Mesenchymal stem cell (in vitro differentiated cells and primary cell): ENCODE results near the gene ATG7.

Source experiments
- DNase-seq: peaks from one replicate; pipeline ENCODE4 v3.0.0-alpha.2; 2013
- H2AFZ ChIP-seq: one replicate; pipeline ENCODE4 v1.6.1; 2013; ENCODE audit warnings: low read depth, mild to moderate bottlenecking, control low read depth, inconsistent platforms, low read length, moderate library complexity
- H2AK5ac ChIP-seq: 2 replicates; pipeline ENCODE4 v1.6.1; 2013; ENCODE audit warnings: low read length, moderate library complexity, mild to moderate bottlenecking, inconsistent platforms; ENCODE audit not compliant: severe bottlenecking
- H2BK120ac ChIP-seq: one replicate; pipeline ENCODE4 v1.6.1; 2013; ENCODE audit warnings: low read depth, mild to moderate bottlenecking, inconsistent platforms, low read length, moderate library complexity
- H2BK12ac ChIP-seq, 2 experiments: one replicate each; pipeline ENCODE4 v1.6.1; 2013; ENCODE audit warnings: inconsistent platforms in 2 of 2, low read length in 2 of 2, mild to moderate bottlenecking in 2 of 2, moderate library complexity in 2 of 2, control low read depth in 1 of 2
- H2BK15ac ChIP-seq: one replicate; pipeline ENCODE4 v1.6.1; 2013; ENCODE audit warnings: mild to moderate bottlenecking, low read depth, inconsistent platforms; ENCODE audit not compliant: poor library complexity, severe bottlenecking
- H2BK5ac ChIP-seq: 2 replicates; pipeline ENCODE4 v1.6.1; 2013; ENCODE audit warnings: low read depth, mild to moderate bottlenecking, low read length, control low read depth, inconsistent platforms; ENCODE audit not compliant: poor library complexity, severe bottlenecking
- H3K14ac ChIP-seq, 2 experiments: one replicate each; pipeline ENCODE4 v1.6.1; 2013; ENCODE audit warnings: inconsistent platforms in 2 of 2, low read length in 2 of 2, control low read depth in 1 of 2, mild to moderate bottlenecking in 1 of 2, moderate library complexity in 1 of 2
- H3K18ac ChIP-seq, 2 experiments: one replicate each; pipeline ENCODE4 v1.6.1; 2013; ENCODE audit warnings: inconsistent platforms in 2 of 2, low read length in 2 of 2, control low read depth in 1 of 2, low read depth in 1 of 2, mild to moderate bottlenecking in 1 of 2
- H3K23ac ChIP-seq, 2 experiments: one replicate each; pipeline ENCODE4 v1.6.1; 2013; ENCODE audit warnings: inconsistent platforms in 2 of 2, low read length in 2 of 2, mild to moderate bottlenecking in 2 of 2, moderate library complexity in 2 of 2, control low read depth in 1 of 2
- H3K27ac ChIP-seq: 2 replicates; pipeline ENCODE4 v1.5.1; 2013; ENCODE audit warnings: mild to moderate bottlenecking, moderate library complexity, low read length, control low read depth, inconsistent platforms; ENCODE audit not compliant: poor library complexity, severe bottlenecking
- H3K27me3 ChIP-seq, 2 experiments: 2 replicates each; pipeline versions ENCODE4 v1.6.1 to v1.7.0; 2013; ENCODE audit warnings: low read length in 2 of 2, mild to moderate bottlenecking in 2 of 2, moderate library complexity in 2 of 2, control low read depth in 1 of 2, inconsistent platforms in 1 of 2; ENCODE audit not compliant: control insufficient read depth in 1 of 2, insufficient read depth in 1 of 2
- H3K36me3 ChIP-seq, 2 experiments: 2 replicates each; pipeline versions ENCODE4 v1.6.1 to v1.7.0; 2013; ENCODE audit warnings: low read length in 2 of 2, control low read depth in 1 of 2, inconsistent platforms in 1 of 2, low read depth in 1 of 2, mild to moderate bottlenecking in 1 of 2; ENCODE audit not compliant: insufficient read depth in 2 of 2, control insufficient read depth in 1 of 2
- H3K4ac ChIP-seq, 2 experiments: one replicate each; pipeline ENCODE4 v1.6.1; 2013; ENCODE audit warnings: inconsistent platforms in 2 of 2, low read length in 2 of 2, mild to moderate bottlenecking in 2 of 2, moderate library complexity in 2 of 2, control low read depth in 1 of 2, low read depth in 1 of 2
- H3K4me1 ChIP-seq: 2 replicates; pipeline ENCODE4 v1.6.1; 2013; ENCODE audit warnings: low read depth, low read length, control low read depth; ENCODE audit not compliant: control insufficient read depth, insufficient read depth
- H3K4me2 ChIP-seq: 2 replicates; pipeline ENCODE4 v1.6.1; 2013; ENCODE audit warnings: low read length, mild to moderate bottlenecking, inconsistent platforms; ENCODE audit not compliant: poor library complexity, severe bottlenecking
- H3K4me3 ChIP-seq, 2 experiments: 2 replicates each; pipeline versions ENCODE4 v1.5.1 to v1.7.0; 2013; ENCODE audit warnings: low read length in 2 of 2, mild to moderate bottlenecking in 2 of 2, control low read depth in 1 of 2, low read depth in 1 of 2; ENCODE audit not compliant: insufficient read depth in 1 of 2
- H3K79me1 ChIP-seq: replicated peaks from 2 replicates; pipeline ENCODE4 v1.6.1; 2013; ENCODE audit warnings: mild to moderate bottlenecking, control low read depth, low read length, inconsistent platforms; ENCODE audit not compliant: poor library complexity, severe bottlenecking
- H3K9ac ChIP-seq: 2 replicates; pipeline ENCODE4 v1.7.0; 2013; ENCODE audit warnings: mild to moderate bottlenecking, low read length, moderate library complexity
- H3K9me3 ChIP-seq: 2 replicates; pipeline ENCODE4 v1.7.0; 2013; ENCODE audit warnings: mild to moderate bottlenecking, low read length; ENCODE audit not compliant: control insufficient read depth
- H4K8ac ChIP-seq: one replicate; pipeline ENCODE4 v1.6.1; 2013; ENCODE audit warnings: inconsistent platforms, mild to moderate bottlenecking, low read length, moderate library complexity
- H4K91ac ChIP-seq: one replicate; pipeline ENCODE4 v1.6.1; 2013; ENCODE audit warnings: mild to moderate bottlenecking, low read length, inconsistent platforms
- WGBS: methylation state at CpG from one replicate; pipeline ENCODE4 v1.1.7; 2013; ENCODE audit warnings: mixed read lengths; 5-methylcytosine and 5-hydroxymethylcytosine counted together

The ATG7 gene

DNA sequence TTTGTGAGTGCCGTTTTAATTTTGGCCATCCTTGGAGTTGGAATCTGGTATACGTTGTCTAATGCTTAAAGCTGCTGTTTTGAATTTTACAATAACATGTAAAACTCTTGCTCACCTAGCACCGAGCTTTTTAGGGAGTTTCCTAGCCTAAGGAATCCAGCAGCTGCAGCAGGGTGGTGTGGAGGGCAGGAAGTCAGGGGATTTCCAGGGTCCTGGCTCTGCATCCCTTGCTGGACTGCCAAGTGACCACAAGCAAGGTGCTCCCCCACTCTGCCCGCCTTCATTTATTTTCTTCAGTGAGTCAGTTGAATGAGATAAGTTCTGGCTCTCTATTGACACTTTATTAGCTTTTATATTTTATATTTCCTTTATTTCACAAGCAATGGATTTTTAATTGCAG, 113.7 kb downstream of the ATG7 start:
- H3K79me1 ChIP-seq: peaks cover 12% of the 10 kb centered on the region
- no peak overlapping the region for H3K23ac ChIP-seq
- peaks cover 2% of the 10 kb centered on the region for H3K4me1 ChIP-seq
- 81% methylated on average over 3 of the region's 4 CpGs for WGBS
- H3K9me3 ChIP-seq: no peaks in the 10 kb centered on the region
- no peak overlapping the region for H3K14ac ChIP-seq
- peak overlapping the region; percentile 51 for H3K9ac ChIP-seq
- no peak overlapping the region for H2BK15ac ChIP-seq
- no peak overlapping the region for H3K18ac ChIP-seq
- H3K27me3 ChIP-seq: no peaks in the 10 kb centered on the region
- no peak overlapping the region for H3K4me3 ChIP-seq
- no peak overlapping the region for H3K4me2 ChIP-seq
- H2BK12ac ChIP-seq: no peak overlapping the region
- H3K27ac ChIP-seq: peak overlapping the region; percentile 44
- H3K4ac ChIP-seq: no peak overlapping the region
- peak; percentile 34 for DNase-seq
- H2AFZ ChIP-seq: no peak overlapping the region
- H4K8ac ChIP-seq: no peak overlapping the region
- no peak overlapping the region for H2BK5ac ChIP-seq
- no peak overlapping the region for H2AK5ac ChIP-seq
- no peak overlapping the region for H2BK120ac ChIP-seq
- H4K91ac ChIP-seq: no peak overlapping the region
- peaks cover 2 to 12% of the 10 kb centered on the region in 2 experiments for H3K36me3 ChIP-seq

DNA sequence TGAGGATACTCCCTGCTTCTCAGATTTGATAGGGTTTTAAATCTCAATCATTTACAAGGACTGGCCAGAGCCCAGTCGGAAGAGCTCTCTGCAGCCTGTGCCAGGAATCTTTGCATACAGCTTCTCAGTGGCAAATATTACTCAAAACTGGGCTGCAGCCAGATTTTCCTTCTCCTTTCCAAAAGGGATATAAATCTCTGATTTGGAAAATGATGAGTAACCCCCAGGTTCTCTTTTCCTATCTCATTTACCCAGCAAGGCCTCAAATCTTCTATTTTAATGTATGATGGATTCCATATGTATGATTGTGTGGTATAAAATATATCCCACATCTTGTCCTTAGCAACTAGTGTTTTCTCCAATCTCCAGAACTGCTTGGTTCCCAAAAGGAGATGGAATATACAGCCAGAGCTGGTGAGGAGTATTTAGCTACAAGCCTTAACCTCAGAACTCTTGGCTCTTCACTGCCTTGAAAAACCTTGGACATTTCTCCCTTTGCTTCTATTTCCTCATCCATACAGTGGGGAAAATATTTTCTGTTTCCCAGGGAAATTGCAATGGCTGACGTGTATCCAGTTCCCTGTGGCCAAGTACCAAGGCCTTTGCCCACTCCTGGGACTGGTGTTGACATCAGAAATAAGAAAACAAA, 114.4 kb downstream of the ATG7 start:
- Histone ChIP-seq H3K79me1 (peaks cover 12% of the 10 kb centered on the region), H3K4me1 (peaks cover 4% of the 10 kb centered on the region), H2BK120ac (no peak overlapping the region), H3K23ac (no peak overlapping the region), H3K4me2 (no peak overlapping the region), H4K8ac (no peak overlapping the region), H2BK15ac (no peak overlapping the region), H3K14ac (no peak overlapping the region), H3K9ac (peak overlapping the region; percentile 51), H2AK5ac (no peak overlapping the region), H3K4ac (no peak overlapping the region), H3K27ac (no peak overlapping the region), H4K91ac (no peak overlapping the region), H3K9me3 (no peaks in the 10 kb centered on the region), H3K36me3 (peaks cover 2 to 12% of the 10 kb centered on the region in 2 experiments), H3K27me3 (no peaks in the 10 kb centered on the region), H3K18ac (no peak overlapping the region), H3K4me3 (no peak overlapping the region), H2AFZ (no peak overlapping the region), H2BK12ac (no peak overlapping the region), H2BK5ac (no peak overlapping the region)
- DNase-seq: no peak
- 96% methylated on average over 2 of the region's 2 CpGs for WGBS

DNA sequence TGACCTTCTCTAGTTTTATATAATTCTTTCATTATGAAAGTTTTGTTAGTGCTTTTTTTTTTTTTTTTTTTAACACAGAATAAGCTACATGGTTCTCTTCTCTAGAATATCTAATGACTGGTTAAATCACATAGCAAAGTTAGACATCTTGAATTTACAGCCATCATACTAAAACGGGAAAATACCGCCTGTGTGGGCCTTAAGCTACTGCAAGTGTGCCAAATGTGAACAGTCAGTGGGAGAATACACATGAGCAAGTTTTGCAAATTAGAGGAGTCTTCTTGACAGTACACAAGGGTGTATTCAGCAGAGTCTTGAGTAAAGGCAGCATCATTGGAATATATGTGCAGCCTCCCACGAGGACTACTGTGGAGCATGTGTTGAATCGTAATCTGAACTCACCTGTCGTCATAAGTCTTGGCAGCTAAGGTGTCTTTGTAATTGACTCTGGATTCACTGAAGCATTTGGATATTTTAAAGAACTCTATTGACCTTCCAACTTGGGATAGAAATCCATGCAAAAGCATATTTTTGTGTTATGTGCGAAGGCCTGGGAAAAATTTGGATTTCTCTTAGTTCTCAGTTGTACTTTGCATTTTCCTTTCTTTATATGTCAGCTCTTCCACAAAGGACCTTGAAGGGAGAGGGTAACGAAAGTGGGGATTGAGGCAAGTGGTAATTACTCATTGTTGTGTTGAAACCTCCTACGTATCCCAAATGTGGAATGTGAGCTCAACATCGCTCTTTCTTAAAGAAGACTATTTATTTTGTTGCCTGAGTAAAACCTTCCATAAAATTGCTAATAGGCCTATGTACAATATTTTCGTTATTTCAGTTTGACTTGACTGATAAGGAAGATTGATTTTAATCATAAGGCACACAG, 117.4 kb downstream of the ATG7 start:
- Histone ChIP-seq H3K14ac (no peak overlapping the region), H3K18ac (no peak overlapping the region), H2BK120ac (no peak overlapping the region), H3K27ac (no peak overlapping the region), H2AFZ (no peak overlapping the region), H3K79me1 (peaks cover 12% of the 10 kb centered on the region), H2BK15ac (no peak overlapping the region), H3K23ac (no peak overlapping the region), H2BK12ac (no peak overlapping the region), H3K4me1 (peaks cover 7% of the 10 kb centered on the region), H4K8ac (no peak overlapping the region), H2BK5ac (no peak overlapping the region), H3K4ac (no peak overlapping the region), H3K9me3 (no peaks in the 10 kb centered on the region), H3K27me3 (no peaks in the 10 kb centered on the region), H2AK5ac (peak overlapping the region; percentile 35), H3K4me2 (no peak overlapping the region), H3K9ac (peak overlapping the region; percentile 64), H3K36me3 (peaks cover 0 to 2% of the 10 kb centered on the region in 2 experiments), H4K91ac (no peak overlapping the region), H3K4me3 (no peak overlapping the region)
- 95% methylated on average over 7 of the region's 10 CpGs for WGBS
- DNase-seq: no peak

DNA sequence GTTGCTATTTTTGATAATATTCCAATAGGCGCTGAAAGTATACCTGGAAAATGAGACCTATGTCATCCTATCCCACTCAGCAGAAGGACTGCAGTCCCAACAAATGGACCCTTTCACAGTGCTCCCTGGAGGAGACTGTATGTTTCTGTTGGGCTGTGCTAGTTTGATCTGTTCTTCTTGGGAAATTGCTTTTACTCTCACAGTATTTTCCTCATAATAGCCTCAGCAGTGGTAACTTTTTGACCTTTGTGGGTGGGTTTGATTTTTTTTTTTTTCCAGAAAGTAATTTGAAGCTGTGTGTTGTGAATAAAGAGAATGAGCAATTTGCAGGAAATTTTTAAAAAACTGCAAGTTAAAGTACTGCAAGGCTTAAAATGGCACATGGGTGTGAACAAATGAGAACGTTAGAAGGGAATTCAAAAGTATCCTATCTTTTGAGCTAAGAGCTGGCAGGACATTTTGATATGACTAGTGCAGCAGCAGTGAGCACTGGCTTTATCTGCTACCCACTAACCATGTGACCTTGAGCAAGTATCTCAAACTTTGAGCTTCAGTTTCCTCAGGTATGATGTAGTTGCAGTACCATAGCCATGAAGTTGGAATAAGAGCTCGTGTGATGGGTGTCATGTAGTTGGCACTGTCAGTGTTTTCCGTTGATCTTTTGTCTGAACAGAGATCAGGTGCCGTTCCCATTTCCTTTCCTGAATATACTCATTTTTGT, 118.4 kb downstream of the ATG7 start:
- no peak overlapping the region for H3K4ac ChIP-seq
- no peaks in the 10 kb centered on the region for H3K27me3 ChIP-seq
- peak overlapping the region; percentile 64 for H3K9ac ChIP-seq
- H2AFZ ChIP-seq: no peak overlapping the region
- no peak overlapping the region for H3K14ac ChIP-seq
- no peak overlapping the region for H4K91ac ChIP-seq
- no peak overlapping the region for H3K4me3 ChIP-seq
- DNase-seq: peak; percentile 22
- peak overlapping the region; percentile 21 for H3K27ac ChIP-seq
- H3K36me3 ChIP-seq: peaks cover 0 to 2% of the 10 kb centered on the region in 2 experiments
- no peak overlapping the region for H3K4me2 ChIP-seq
- H2BK12ac ChIP-seq: no peak overlapping the region
- H3K9me3 ChIP-seq: no peaks in the 10 kb centered on the region
- H2BK120ac ChIP-seq: no peak overlapping the region
- no peak overlapping the region for H4K8ac ChIP-seq
- no peak overlapping the region for H3K23ac ChIP-seq
- H3K18ac ChIP-seq: no peak overlapping the region
- H2BK15ac ChIP-seq: no peak overlapping the region
- H2BK5ac ChIP-seq: no peak overlapping the region
- H2AK5ac ChIP-seq: no peak overlapping the region
- H3K79me1 ChIP-seq: peaks cover 10% of the 10 kb centered on the region
- 94% methylated on average over 3 of the region's 5 CpGs for WGBS
- peaks cover 7% of the 10 kb centered on the region for H3K4me1 ChIP-seq
